T47D (cell line): ENCODE measurements around the gene SESN1.

Experiments
- DNase-seq, 2 experiments: peaks; one replicate each; pipeline versions ENCODE4 v3.0.0 to v3.0.0-alpha.2; 2011 to 2012; ENCODE audit warnings: low read depth in 1 of 2, low spot score in 1 of 2
- JUND ChIP-seq: IDR thresholded peaks from 2 replicates; pipeline ENCODE4 v1.6.1; 2012; ENCODE audit warnings: low read depth
- in situ Hi-C: cut with HindIII; loops from 2 replicates; pipeline ENCODE4 v1.10.0; 2016; ENCODE audit warnings: low sequenced_read_pairs, low pct_unique_long_range_greater_than_20kb

SESN1 gene

DNA sequence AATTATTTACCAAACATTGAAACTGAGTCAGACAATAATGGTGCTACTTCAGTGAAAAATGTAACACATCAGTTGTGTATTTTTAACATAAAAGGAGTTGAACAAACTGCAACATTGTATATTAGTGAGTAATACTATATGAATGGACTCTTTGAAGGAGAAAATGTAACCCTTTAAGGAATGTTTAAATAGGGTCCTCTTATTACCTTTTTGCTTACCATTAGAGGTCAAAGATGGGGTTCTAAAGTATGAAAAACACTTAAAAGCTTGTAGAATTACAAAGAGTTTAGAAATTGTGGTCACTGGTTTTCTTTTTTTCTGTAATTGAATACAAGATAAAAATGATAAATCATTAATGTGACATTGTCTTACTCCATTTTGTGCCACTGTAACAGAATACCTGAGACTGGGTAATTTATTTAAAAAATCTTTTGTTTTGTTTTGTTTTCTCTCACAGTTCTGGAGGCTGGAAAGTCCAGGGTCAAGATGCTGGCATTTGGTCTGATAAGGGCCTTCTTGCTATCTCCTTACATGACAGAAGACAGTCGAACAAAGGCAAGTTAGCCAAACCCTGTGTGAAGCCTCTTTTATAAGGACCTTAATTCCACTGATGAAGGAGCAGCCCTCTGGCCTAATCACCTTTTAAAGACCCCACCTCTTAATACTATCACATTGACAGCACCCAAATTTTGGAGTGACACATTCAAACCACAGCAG lies 43.2 kb downstream of the SESN1 start:
- in situ Hi-C loops = no loop called here
- no peak for DNase-seq
- TF ChIP-seq JUND = no peak

DNA sequence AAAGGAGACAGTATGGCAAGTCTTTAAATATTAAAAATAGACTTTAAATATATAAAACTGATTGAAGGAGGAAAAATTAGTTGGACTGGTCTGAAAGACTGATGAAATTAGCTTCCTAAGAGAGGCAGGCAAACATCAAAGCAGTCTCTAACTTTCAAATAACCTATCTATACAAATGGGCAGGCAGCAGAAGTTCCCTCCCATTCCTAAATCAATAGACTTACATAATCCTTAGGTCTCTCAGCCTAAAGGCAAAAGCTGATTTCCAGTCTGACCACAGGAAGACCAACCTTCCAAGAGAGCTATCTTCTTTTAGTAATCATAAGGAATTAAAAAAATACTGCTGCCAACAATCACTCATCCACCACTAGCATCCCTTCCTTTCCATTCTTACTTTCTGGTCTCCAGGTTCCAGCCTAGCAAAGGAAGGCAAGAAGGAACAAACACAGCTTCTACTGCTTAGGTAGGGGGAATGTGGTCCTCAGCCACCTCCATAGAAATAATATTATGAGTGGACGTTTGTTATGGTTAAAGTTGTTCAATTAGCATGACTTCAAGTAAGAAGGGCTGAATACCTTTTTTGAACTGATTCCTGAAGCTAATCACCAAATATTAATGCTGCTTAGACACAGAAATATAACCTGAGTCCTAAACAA lies 44.1 kb downstream of the SESN1 start:
- in situ Hi-C loops = no loop called here
- no peak for TF ChIP-seq JUND
- DNase-seq = no peak

DNA sequence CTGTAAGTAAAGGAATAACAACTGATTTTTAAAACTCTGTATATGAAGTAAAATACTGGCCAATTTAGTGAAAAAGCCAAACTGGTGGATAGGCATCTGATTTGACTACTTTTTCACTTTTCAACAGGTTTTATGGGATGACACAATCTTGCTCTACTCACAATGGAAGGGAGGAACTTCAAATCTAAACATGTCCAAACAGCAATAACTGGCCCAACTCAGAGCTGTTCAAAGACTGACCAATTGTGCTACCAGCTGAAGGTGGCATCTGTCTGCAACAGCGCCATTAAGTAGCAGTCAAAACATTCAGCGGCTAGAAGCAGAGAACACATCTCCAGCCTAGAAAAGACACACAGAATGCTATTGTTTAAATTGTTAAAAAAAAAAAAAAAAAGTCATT lies 44.6 kb downstream of the SESN1 start:
- no peak for TF ChIP-seq JUND
- no peak for DNase-seq
- in situ Hi-C loops = no loop called here

DNA sequence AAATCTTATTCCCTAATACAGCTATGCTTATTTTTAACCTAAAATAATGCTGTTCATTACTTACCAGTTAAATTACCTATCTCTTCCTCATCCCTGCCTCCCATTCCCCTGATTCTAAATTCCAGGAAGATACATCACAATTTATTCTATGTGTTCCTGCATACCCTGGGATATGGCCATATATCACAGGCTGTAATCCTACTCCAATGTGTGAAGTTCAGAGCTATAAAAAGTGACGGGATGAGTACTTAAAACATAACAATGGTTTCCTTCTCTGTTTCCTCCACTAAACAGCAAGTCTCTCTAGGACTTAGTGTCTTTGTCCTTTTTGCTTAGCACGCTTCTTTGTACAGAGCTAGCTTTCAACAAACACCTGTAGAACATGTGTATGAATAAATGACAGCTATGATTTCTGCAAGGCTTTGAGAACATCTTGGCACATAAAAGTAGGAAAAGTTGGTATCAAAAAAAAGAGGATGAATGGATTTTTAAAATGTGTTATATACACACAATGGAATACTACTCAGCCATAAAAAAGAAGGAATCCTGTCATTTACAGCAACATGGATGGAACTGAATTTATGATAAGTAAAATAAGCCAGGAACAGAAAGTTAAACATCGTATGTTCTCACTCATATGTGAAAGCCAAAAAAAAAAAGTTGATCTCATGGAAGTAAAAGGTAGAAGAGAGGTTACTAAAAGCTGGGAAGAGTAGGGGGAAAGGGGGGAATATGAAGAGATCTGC lies 45.8 kb downstream of the SESN1 start:
- no peak for DNase-seq
- in situ Hi-C loops = no loop called here
- TF ChIP-seq JUND = no peak

DNA sequence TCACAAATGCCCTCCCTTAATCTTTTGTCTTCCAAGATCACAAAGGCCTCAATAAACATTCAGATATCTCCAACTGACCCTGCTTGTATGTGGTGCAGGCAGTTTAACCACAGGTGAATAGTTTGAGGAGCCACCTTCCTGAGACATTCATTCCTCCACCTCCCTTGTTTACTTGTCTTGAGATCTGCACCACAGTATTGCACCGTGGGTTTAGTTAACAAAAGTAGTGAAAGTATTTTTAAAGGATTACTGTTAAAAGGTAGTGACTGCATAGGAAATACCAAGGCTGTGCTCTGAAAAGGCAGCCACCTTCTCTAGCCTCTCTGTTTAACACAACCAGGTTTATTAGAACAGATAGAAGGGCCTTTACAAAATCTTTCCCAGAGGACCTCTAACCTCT lies 46.5 kb downstream of the SESN1 start:
- in situ Hi-C loops = no loop called here
- no peak for TF ChIP-seq JUND
- DNase-seq = no peak

DNA sequence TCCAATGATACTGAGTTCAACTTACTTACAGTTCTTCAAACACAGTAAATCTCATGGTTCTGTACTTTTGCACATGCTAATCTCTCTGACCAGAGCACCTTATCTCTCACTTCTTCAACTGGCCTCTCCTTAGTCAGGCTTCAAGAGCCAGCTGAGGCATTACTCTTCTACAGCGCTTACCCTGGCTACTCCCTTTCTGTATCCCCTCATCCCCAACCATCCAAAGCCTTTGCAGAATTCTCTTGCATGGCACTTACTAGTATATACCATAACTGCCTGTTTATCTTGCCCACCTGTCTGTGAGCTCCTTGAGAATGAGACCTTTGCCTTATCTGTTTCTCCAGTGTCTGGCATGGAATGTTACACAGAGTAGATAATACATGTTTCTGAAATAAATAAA lies 49.2 kb downstream of the SESN1 start:
- no peak for TF ChIP-seq JUND
- in situ Hi-C loops = no loop called here
- DNase-seq = no peak

DNA sequence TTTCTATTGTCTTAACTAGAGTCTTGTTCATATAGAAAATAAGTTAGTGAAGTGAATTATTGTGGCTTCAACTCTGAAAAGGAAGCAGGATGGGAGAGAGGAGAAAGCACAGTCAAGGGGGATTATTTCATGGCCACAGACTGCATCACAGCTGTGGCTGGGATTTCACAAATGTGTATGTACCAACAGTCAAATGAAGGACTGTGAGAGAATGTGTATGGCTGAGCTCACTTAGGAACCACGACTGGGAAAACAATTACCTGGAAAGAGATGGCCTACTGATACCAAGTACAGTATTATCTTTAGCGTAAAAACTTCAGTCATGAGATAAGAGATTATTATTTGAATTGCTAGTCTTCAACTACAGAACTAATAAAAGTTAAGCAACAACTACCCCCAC lies 54.9 kb downstream of the SESN1 start:
- no peak for DNase-seq
- TF ChIP-seq JUND = no peak
- in situ Hi-C loops = no loop called here

DNA sequence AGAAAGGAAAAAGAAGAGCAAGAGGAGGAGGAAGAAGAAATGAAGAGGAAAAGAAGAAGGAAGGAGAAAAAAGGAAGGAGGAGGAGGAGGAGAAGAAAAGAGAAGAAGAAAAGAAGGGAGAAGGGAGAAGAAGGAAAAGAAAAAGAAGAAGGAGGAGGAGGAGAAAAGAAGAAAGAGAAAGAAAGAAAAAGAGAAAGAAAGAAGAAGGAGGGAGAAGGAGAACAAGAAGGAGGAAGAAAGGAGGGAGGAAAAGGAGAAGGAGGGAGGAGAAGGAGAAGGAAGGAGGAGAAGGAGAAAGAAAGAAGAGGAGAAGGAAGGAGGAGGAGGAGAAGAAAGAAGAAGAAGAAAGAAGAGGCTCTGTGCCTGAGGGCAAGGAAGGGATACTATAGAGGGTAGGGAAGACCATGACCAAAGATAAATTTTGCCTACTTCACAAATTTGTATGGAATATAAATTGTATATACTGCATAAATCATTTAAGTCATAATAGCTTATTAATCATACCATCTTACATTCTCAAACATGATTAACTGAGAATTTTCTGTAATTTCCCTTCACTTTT lies 55.7 kb downstream of the SESN1 start:
- in situ Hi-C loops = no loop called here
- no peak for TF ChIP-seq JUND

DNA sequence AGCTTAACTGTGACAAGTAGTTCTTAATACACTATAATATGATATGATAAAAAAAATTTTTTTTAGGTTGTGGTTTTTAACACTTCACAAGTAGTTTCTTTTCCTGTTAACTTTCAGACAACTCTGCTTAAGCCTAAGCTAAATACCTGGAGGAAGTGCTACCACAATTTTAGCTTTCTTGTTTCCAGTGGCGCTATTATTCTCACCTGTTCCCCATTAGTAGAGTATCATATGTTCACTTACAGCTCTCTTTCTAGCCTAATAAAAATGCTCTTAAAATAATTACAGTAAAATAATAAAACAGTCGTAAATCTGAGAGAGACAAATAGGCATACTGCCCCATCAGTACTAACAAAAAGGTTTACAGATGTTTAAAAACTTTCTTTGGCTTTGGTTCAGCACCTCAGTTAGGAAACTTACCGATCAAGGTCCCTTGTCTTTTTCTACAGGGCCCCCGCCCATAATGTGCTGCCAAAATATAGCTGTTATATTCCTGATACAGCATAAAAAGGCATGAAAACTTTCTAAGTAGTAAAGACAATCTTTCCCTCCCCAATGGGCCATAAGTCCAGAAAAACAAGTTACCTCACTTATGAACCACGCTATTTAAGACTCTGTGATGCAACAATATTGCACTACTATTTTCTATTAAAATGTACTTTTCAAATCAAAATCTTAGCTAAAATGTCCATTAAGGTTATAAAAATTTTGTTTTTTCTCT lies 57.9 kb downstream of the SESN1 start:
- no peak for DNase-seq
- in situ Hi-C loops = no loop called here
- no peak for TF ChIP-seq JUND

More for the DNA sequence above, 55.7 kb downstream of the SESN1 start:
- DNase-seq = no peak

DNA sequence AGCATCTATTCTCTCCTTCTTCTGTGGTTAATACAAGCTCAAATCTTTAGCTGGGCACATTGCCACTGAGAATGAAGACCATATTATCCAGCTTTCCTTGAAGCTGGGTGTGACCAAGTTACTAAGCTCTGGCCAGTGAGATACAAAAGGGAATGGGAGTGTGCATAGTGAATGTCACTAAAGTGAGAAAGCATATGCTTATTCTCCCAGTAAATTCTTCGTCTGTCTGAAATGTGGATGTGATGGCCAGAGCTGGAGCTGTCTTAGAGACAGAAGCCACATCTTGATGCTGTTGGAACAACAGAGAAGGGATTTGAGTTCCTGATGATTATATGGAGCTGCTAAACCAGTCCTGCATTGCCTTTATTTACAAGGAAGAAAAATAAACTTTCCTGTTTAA lies 60.1 kb downstream of the SESN1 start:
- no peak for TF ChIP-seq JUND
- peak in 1 of 2 experiments; percentile 40 for DNase-seq
- in situ Hi-C loops = no loop called here

DNA sequence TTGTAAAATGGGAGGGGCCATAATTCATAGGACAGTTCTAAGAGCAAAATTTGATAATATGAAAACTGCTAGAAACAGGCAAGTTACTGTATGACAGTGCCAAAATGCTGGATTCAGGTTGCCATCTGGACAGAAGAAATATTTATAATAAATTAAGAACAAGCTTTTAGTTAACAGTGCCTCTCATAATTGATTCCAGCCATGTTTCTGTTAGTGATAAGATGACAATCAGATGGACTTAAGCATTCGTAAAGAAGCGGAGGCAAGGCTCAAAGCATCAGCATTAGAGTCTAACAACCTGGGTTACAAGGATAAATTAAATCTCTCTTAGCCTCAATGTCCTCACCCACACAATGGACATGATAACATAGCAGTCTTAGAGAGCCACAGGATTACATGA lies 61.0 kb downstream of the SESN1 start:
- no peak for TF ChIP-seq JUND
- no peak for DNase-seq
- in situ Hi-C loops = no loop called here

DNA sequence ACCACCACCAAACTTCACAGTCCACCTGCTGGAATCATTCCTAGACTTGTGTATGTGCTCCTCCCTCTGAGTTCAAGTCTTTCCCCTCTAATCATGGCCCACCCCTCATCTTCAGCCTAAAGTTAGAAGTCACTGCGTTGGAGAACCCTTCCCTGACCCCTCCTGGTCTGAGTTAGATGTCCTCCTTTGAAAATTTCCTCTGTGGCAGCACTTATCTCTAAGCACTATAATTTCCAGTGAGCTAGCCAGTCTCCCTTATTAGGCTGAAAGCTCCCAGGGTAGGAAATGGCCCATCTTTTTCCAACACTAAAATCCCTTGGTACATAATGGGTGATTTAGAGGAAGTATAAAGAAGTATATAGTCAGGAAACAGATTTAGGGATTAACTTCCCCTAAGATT lies 63.2 kb downstream of the SESN1 start:
- in situ Hi-C loops = no loop called here
- no peak for TF ChIP-seq JUND
- no peak for DNase-seq
